H9 (cell line): ENCODE results near the gene ABCC4. TPM values are rescaled to one million over a fixed set of nuclear protein-coding genes. Genes with fewer than 3 reads are reported as not detected.

ENCODE experiments used
- DNase-seq: peaks from one replicate; pipeline ENCODE4 v3.0.0-alpha.2; 2017
- H2AFZ ChIP-seq: one replicate; pipeline ENCODE4 v1.6.1; 2013; ENCODE audit warnings: mild to moderate bottlenecking, low read length, control low read depth, moderate library complexity
- H2AK5ac ChIP-seq: 2 replicates; pipeline ENCODE4 v1.6.1; 2013; ENCODE audit warnings: low read length, control low read depth, mixed read lengths; ENCODE audit not compliant: insufficient read length
- H2BK120ac ChIP-seq: one replicate; pipeline ENCODE4 v1.6.1; 2013; ENCODE audit warnings: low read depth, mild to moderate bottlenecking, low read length, control low read depth, inconsistent platforms; ENCODE audit not compliant: poor library complexity, severe bottlenecking
- H2BK12ac ChIP-seq: 2 replicates; pipeline ENCODE4 v1.6.1; 2013; ENCODE audit warnings: low read length, control low read depth, mixed read lengths, low read depth; ENCODE audit not compliant: insufficient read length
- H2BK15ac ChIP-seq: 2 replicates; pipeline ENCODE4 v1.6.1; 2013; ENCODE audit warnings: low read depth, low read length, control low read depth
- H2BK20ac ChIP-seq: one replicate; pipeline ENCODE4 v1.6.1; 2013; ENCODE audit warnings: low read depth, mild to moderate bottlenecking, low read length, control low read depth, inconsistent platforms; ENCODE audit not compliant: poor library complexity, severe bottlenecking
- H2BK5ac ChIP-seq: 2 replicates; pipeline ENCODE4 v1.6.1; 2013; ENCODE audit warnings: low read length, control low read depth, mixed read lengths; ENCODE audit not compliant: insufficient read length
- H3K14ac ChIP-seq: 2 replicates; pipeline ENCODE4 v1.6.1; 2013; ENCODE audit warnings: low read length, control low read depth; ENCODE audit not compliant: insufficient read depth
- H3K18ac ChIP-seq: 2 replicates; pipeline ENCODE4 v1.6.1; 2013; ENCODE audit warnings: low read depth, mild to moderate bottlenecking, mixed read lengths, low read length, control low read depth; ENCODE audit not compliant: insufficient read length
- H3K23ac ChIP-seq: 2 replicates; pipeline ENCODE4 v1.6.1; 2013; ENCODE audit warnings: low read length, control low read depth, mixed read lengths, low read depth; ENCODE audit not compliant: insufficient read length
- H3K23me2 ChIP-seq: 2 replicates; pipeline ENCODE4 v1.6.1; 2013; ENCODE audit warnings: low read depth, mild to moderate bottlenecking, mixed read lengths, low read length, control low read depth; ENCODE audit not compliant: insufficient read length, poor library complexity, severe bottlenecking
- H3K27ac ChIP-seq: 2 replicates; pipeline ENCODE4 v1.5.1; 2013; ENCODE audit warnings: low read length, control low read depth, mixed read lengths, low read depth; ENCODE audit not compliant: insufficient read length
- H3K27me3 ChIP-seq: 2 replicates; pipeline ENCODE4 v1.6.1; 2013; ENCODE audit warnings: low read length, control low read depth, inconsistent platforms; ENCODE audit not compliant: insufficient read depth
- H3K4ac ChIP-seq: 2 replicates; pipeline ENCODE4 v1.6.1; 2013; ENCODE audit warnings: low read depth, mild to moderate bottlenecking, control low read depth, inconsistent platforms, low read length, moderate library complexity
- H3K4me1 ChIP-seq: 2 replicates; pipeline ENCODE4 v1.6.1; 2013; ENCODE audit warnings: low read length, control low read depth, inconsistent platforms; ENCODE audit not compliant: insufficient read depth
- H3K4me2 ChIP-seq: 2 replicates; pipeline ENCODE4 v1.6.1; 2013; ENCODE audit warnings: low read length, control low read depth, mixed read lengths; ENCODE audit not compliant: insufficient read length, insufficient read depth
- H3K56ac ChIP-seq: 2 replicates; pipeline ENCODE4 v1.6.1; 2013; ENCODE audit warnings: low read depth, mild to moderate bottlenecking, mixed read lengths, low read length, control low read depth; ENCODE audit not compliant: insufficient read length
- H3K79me1 ChIP-seq: 2 replicates; pipeline ENCODE4 v1.6.1; 2013; ENCODE audit warnings: low read depth, mild to moderate bottlenecking, moderate library complexity, low read length, control low read depth, inconsistent platforms; ENCODE audit not compliant: insufficient read depth, poor library complexity, severe bottlenecking
- H3K79me2 ChIP-seq: 2 replicates; pipeline ENCODE4 v1.6.1; 2013; ENCODE audit warnings: low read length, control low read depth, inconsistent platforms; ENCODE audit not compliant: insufficient read depth
- H3K9ac ChIP-seq: 2 replicates; pipeline ENCODE4 v1.6.1; 2013; ENCODE audit warnings: low read length, control low read depth, mixed read lengths; ENCODE audit not compliant: insufficient read length; ENCODE audit errors: extremely low read depth
- H3K9me3 ChIP-seq: one replicate; pipeline ENCODE4 v1.6.1; 2013; ENCODE audit warnings: low read depth, low read length, inconsistent platforms; ENCODE audit not compliant: control insufficient read depth
- H3T11ph ChIP-seq: one replicate; pipeline ENCODE4 v1.6.1; 2013; ENCODE audit warnings: mild to moderate bottlenecking, low read length, control low read depth, inconsistent platforms
- H4K20me1 ChIP-seq: one replicate; pipeline ENCODE4 v1.6.1; 2013; ENCODE audit not compliant: control insufficient read depth, insufficient read length, insufficient read depth
- H4K5ac ChIP-seq: 2 replicates; pipeline ENCODE4 v1.6.1; 2013; ENCODE audit warnings: low read depth, mild to moderate bottlenecking, mixed read lengths, low read length, control low read depth; ENCODE audit not compliant: insufficient read length
- H4K8ac ChIP-seq: replicated peaks from 2 replicates; pipeline ENCODE4 v1.6.1; 2013; ENCODE audit warnings: low read length, control low read depth, mixed read lengths, low read depth; ENCODE audit not compliant: insufficient read length
- H4K91ac ChIP-seq: 2 replicates; pipeline ENCODE4 v1.6.1; 2013; ENCODE audit warnings: low read depth, mild to moderate bottlenecking, moderate library complexity, mixed read lengths, low read length, control low read depth; ENCODE audit not compliant: insufficient read length
- H3K27ac Mint-ChIP-seq, 3 experiments: 2 replicates in 2 of 3; 3 replicates in 1 of 3; pipeline ENCODE4 v1.8.0; 2020 to 2021; ENCODE audit warnings: mixed read lengths in 3 of 3, mild to moderate bottlenecking in 1 of 3, moderate library complexity in 1 of 3
- H3K27me3 Mint-ChIP-seq: 2 replicates; pipeline ENCODE4 v1.8.0; 2021; ENCODE audit warnings: low read depth, mild to moderate bottlenecking, moderate library complexity, mixed read lengths
- H3K36me3 Mint-ChIP-seq, 3 experiments: 2 replicates in 2 of 3; 3 replicates in 1 of 3; pipeline ENCODE4 v1.8.0; 2020 to 2021; ENCODE audit warnings: low read depth in 3 of 3, mixed read lengths in 3 of 3; ENCODE audit not compliant: insufficient read depth in 1 of 3
- H3K4me1 Mint-ChIP-seq, 2 experiments: 2 replicates each; pipeline ENCODE4 v1.8.0; 2020; ENCODE audit warnings: mixed read lengths in 2 of 2
- H3K4me3 Mint-ChIP-seq, 2 experiments: 2 replicates in 1 of 2; 3 replicates in 1 of 2; pipeline ENCODE4 v1.8.0; 2020 to 2021; ENCODE audit warnings: mild to moderate bottlenecking in 2 of 2, mixed read lengths in 2 of 2, moderate library complexity in 1 of 2
- H3K9me3 Mint-ChIP-seq, 2 experiments: 2 replicates in 1 of 2; 3 replicates in 1 of 2; pipeline ENCODE4 v1.8.0; 2020; ENCODE audit warnings: mild to moderate bottlenecking in 2 of 2, mixed read lengths in 2 of 2, moderate library complexity in 1 of 2
- CTCF ChIP-seq: fragments of 200-600 bp; sonication (generic); conservative IDR thresholded peaks from 3 replicates; pipeline ENCODE4 v1.8.0; 2021; ENCODE audit warnings: antibody characterized with exemption, mild to moderate bottlenecking
- whole genome bisulfite sequencing: extraction: QIAGEN DNeasy Blood & Tissue Kit; methylation state at CpG from one replicate; pipeline ENCODE4 v1.1.7; 2013; ENCODE audit warnings: missing lambda C conversion rate, low lambda C conversion rate, mixed read lengths; ENCODE audit not compliant: insufficient read length; ENCODE audit errors: extremely low coverage; 5-methylcytosine and 5-hydroxymethylcytosine counted together
- total RNA-seq: library from RNA; stranded (reverse); gene quantifications from 2 replicates; pipeline ENCODE4 v1.2.1, GENCODE V29; 2021

The ABCC4 gene
- total RNA-seq, 1 experiment from 2014 or later, result 5.9 TPM

GRCh38 chr13:95020298-95020987, 280.8 kb downstream of the ABCC4 start:
- Histone ChIP-seq H3K56ac (no peak overlapping the region), H3K27ac (no peak overlapping the region), H2AK5ac (no peak overlapping the region), H2BK120ac (no peak overlapping the region), H3K23me2 (no peaks in the 10 kb centered on the region), H3K4ac (no peak overlapping the region), H2BK20ac (no peak overlapping the region), H3T11ph (no peak overlapping the region), H3K18ac (no peak overlapping the region), H3K14ac (no peak overlapping the region), H3K23ac (no peak overlapping the region), H3K4me1 (no peaks in the 10 kb centered on the region; the same call in 1 of the 2 replicates), H4K91ac (no peak overlapping the region), H3K9ac (no peak overlapping the region), H2AFZ (no peak overlapping the region), H2BK5ac (no peak overlapping the region), H4K5ac (no peak overlapping the region), H4K8ac (no peak overlapping the region), H3K4me2 (no peak overlapping the region), H3K27me3 (no peaks in the 10 kb centered on the region), H2BK12ac (no peak overlapping the region), H3K9me3 (no peaks in the 10 kb centered on the region), H2BK15ac (no peak overlapping the region), H3K79me1 (no peaks in the 10 kb centered on the region), H4K20me1 (no peaks in the 10 kb centered on the region), H3K79me2 (no peaks in the 10 kb centered on the region)
- peaks cover 3 to 4% of the 10 kb centered on the region in 2 experiments; a peak in 3 of 4 replicates for H3K4me1 Mint-ChIP-seq
- H3K9me3 Mint-ChIP-seq, result no peaks in the 10 kb centered on the region
- WGBS, result no CpG with 5 or more reads among the region's 6 CpGs
- no peaks in the 10 kb centered on the region for H3K27me3 Mint-ChIP-seq
- no peak for DNase-seq
- no peaks in the 10 kb centered on the region for H3K36me3 Mint-ChIP-seq
- no peak for TF ChIP-seq CTCF
- H3K4me3 Mint-ChIP-seq, result no peak overlapping the region
- no peak overlapping the region for H3K27ac Mint-ChIP-seq
